ENCODE measurements around the gene PCSK6.

PCSK6 gene

DNA sequence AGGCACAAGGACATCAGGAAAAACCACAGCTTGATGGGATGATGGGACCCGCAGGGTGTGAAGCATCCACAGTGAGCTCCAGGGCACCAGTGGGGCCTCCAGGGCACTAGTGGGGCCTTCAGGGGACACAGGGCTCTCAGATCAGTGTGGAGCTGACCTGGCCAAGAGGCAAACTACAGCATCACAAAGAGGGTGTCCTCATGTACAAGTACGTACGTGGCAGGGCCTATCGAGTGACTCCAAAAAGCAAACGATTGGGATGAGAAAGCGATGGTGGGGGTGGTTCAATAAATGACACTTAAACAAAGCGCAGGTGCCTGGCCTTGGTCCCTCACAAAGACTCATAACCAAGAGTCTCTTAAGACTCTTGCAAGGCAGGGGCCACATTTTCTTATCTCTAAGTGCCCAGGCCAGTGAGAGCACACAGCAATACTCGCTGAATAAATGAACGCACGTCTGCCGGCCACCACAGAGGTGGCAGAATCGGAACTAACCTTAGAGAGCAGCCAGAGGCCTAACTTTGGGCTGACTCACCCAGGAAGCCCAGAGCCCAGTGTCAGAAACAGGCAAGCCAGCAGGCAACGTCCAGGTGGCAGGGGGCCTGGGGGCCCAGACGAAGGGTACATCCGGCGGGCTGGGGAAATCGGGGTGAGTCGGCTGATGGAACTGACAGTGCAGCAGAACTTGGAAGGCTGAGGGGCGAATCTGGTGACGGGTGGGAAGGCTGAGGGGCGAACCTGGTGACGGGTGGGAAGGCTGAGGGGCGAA lies 8.7 kb downstream of the PCSK6 start:
- no peak overlapping the region for H3K4me3 Mint-ChIP-seq
- H3K36me3 Mint-ChIP-seq (ENCODE audit: low read depth) = no peaks in the 10 kb centered on the region
- H3K27me3 Mint-ChIP-seq (ENCODE audit: low read depth) = peaks cover 63% of the 10 kb centered on the region
- peaks cover 4% of the 10 kb centered on the region for H3K4me1 Mint-ChIP-seq
- H3K27ac Mint-ChIP-seq = no peak overlapping the region
- no peaks in the 10 kb centered on the region for H3K9me3 Mint-ChIP-seq
- TF ChIP-seq, protein P1, sequence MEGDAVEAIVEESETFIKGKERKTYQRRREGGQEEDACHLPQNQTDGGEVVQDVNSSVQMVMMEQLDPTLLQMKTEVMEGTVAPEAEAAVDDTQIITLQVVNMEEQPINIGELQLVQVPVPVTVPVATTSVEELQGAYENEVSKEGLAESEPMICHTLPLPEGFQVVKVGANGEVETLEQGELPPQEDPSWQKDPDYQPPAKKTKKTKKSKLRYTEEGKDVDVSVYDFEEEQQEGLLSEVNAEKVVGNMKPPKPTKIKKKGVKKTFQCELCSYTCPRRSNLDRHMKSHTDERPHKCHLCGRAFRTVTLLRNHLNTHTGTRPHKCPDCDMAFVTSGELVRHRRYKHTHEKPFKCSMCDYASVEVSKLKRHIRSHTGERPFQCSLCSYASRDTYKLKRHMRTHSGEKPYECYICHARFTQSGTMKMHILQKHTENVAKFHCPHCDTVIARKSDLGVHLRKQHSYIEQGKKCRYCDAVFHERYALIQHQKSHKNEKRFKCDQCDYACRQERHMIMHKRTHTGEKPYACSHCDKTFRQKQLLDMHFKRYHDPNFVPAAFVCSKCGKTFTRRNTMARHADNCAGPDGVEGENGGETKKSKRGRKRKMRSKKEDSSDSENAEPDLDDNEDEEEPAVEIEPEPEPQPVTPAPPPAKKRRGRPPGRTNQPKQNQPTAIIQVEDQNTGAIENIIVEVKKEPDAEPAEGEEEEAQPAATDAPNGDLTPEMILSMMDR (IDR thresholded peaks at IDR 0.05; ENCODE audit: unreplicated experiment in 3 of 3) = no peak

DNA sequence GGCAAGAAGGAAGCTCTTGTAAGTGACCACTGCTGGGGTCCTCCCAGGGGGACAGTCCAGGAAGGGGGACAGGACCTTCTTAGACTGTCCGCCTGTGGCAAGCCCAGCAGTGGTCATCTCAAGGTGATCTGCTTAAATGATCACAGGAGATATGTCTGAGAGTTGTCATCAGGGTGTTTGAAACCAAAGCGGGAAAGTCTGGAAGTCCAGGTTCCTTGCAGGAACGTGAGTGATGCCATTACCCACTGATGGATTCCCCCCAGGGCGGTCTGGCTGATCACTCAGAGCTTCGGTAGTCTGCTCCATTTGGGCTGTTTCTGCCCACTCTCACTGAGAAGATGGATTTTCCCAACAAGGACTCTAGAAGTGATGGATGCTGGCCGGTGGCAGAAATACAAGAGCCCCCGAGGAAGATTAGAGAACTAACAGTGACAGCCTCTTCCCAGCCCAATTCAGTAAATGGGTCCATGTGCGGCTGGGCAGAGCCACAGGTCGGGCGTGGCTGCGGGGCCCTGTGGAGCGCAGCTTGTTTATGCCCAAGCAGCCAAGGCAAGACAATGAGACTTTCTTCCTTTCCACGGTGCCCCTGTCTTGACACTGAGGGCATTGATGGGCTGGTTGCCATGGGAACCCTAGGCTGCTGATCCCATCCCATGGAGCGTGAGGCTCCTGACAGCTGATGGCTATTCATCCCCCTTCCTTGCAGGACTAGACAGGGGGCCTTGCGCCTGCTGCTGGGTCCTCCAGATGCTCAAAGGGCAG lies 9.5 kb downstream of the PCSK6 start:
- no peaks in the 10 kb centered on the region for H3K9me3 Mint-ChIP-seq
- H3K27me3 Mint-ChIP-seq (ENCODE audit: low read depth) = peaks cover 63% of the 10 kb centered on the region
- peaks cover 4% of the 10 kb centered on the region for H3K4me1 Mint-ChIP-seq
- H3K27ac Mint-ChIP-seq = no peak overlapping the region
- H3K4me3 Mint-ChIP-seq = no peak overlapping the region
- TF ChIP-seq, protein P1 (IDR thresholded peaks at IDR 0.05; ENCODE audit: unreplicated experiment in 3 of 3) = no peak
- no peaks in the 10 kb centered on the region for H3K36me3 Mint-ChIP-seq (ENCODE audit: low read depth)

DNA sequence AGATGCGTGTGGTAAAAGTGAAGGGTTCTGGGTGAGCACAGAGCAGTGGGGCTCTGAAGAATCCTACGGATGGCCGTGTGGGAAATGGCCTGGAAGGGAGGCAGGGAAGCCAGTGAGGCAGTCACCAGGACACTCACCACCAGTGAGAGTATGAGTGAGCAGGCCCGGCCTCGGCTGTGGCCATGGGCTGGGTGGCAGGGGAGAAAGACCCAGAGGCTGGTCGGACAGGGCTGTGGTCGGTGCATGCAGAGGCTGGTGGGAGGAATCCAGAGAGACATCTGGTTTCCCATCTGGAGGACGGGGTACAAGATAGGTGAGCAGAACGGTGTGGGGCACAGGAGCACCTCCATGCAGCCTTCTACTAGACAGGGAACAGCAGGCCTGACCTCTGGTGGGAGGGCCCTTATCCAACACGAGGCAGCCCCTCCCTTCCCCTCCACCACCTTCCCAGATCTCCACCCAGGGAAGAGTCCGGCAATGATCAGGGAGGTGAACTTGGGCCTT lies 10.1 kb downstream of the PCSK6 start:
- Mint-ChIP-seq H3K27ac (no peak overlapping the region), H3K4me3 (no peak overlapping the region), H3K36me3 (ENCODE audit: low read depth) (no peaks in the 10 kb centered on the region), H3K4me1 (peaks cover 4% of the 10 kb centered on the region), H3K27me3 (ENCODE audit: low read depth) (peaks cover 63% of the 10 kb centered on the region), H3K9me3 (no peaks in the 10 kb centered on the region)
- TF ChIP-seq, protein P1 (IDR thresholded peaks at IDR 0.05; ENCODE audit: unreplicated experiment in 3 of 3) = no peak

DNA sequence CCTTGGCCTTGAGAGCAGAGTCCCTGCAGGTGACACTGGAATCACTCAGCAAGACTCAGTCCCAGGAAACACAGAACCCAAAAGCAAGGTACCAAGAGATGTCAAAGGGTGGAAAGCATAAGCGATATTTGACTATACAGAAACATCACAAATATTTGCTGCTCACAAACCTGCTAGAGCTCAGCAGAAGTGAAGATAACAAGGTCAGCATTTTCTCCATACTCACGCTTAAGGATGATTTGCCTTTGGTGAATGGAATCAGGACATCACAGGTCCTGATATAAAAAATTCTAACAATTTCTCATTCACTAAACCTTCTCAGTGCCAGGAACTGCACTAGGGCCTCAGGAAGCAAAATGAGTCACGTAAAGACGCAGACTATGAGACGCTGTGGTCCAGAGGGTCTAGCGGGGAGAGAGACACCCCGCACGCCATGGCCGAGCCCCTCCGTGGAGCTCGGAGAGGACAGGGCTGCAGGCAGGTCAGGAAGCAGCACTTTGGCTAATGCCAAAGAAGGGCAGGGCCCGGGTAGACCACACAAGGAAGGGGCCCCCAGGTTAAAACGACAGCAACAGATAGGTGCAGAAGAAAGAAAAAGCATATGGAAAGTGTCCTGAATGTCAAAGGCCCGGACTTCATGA lies 10.7 kb downstream of the PCSK6 start:
- H3K27me3 Mint-ChIP-seq (ENCODE audit: low read depth) = peaks cover 57% of the 10 kb centered on the region
- no peak overlapping the region for H3K4me3 Mint-ChIP-seq
- H3K27ac Mint-ChIP-seq = no peak overlapping the region
- TF ChIP-seq, protein P1 (IDR thresholded peaks at IDR 0.05; ENCODE audit: unreplicated experiment in 3 of 3) = no peak
- no peaks in the 10 kb centered on the region for H3K36me3 Mint-ChIP-seq (ENCODE audit: low read depth)
- peaks cover 4% of the 10 kb centered on the region for H3K4me1 Mint-ChIP-seq
- H3K9me3 Mint-ChIP-seq = no peaks in the 10 kb centered on the region

DNA sequence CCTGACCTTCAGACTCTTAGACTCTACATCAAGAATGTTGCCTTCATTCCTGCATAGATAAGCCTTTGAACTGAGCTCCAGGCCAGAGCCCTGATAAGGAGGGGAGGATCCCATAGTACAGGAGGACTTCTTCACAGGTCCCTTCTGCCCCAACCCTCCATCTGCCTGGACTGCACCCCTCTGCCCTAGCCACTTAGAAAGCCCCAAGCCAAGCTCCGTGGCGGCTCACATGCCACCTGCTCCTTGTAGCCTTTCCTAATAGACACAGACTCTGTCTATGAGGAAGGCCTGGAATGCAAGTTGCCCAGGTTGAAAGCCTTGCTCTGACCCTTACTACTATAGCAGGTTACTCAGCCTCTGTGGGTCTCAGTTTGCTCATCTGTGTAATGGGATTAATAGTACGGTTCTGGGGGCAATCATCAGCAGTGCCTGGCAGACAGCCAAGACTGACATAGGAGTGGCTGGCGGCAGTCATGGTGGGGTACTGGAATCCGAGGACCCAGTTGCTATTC lies 11.6 kb downstream of the PCSK6 start:
- H3K4me3 Mint-ChIP-seq = no peak overlapping the region
- no peak overlapping the region for H3K27ac Mint-ChIP-seq
- TF ChIP-seq, protein P1 (IDR thresholded peaks at IDR 0.05; ENCODE audit: unreplicated experiment in 3 of 3) = no peak

More for the DNA sequence above, 11.6 kb downstream of the PCSK6 start:
- H3K9me3 Mint-ChIP-seq = no peaks in the 10 kb centered on the region
- no peaks in the 10 kb centered on the region for H3K36me3 Mint-ChIP-seq (ENCODE audit: low read depth)
- peaks cover 59% of the 10 kb centered on the region for H3K27me3 Mint-ChIP-seq (ENCODE audit: low read depth)
- H3K4me1 Mint-ChIP-seq = peaks cover 4% of the 10 kb centered on the region

Measured in nephron (organoid).